ENCODE measurements around the gene SOX21. TPM values are rescaled to one million over a fixed set of nuclear protein-coding genes. Genes with fewer than 3 reads are reported as not detected.
A peak's percentile ranks its signal among the peaks of the same experiment; 100 is the strongest.

SOX21 gene
- total and polyA plus RNA-seq, 2 of the 8 experiments (the other 6 are each of a cell fraction or from before 2014, with no cell fraction given), result 3.9 TPM

DNA sequence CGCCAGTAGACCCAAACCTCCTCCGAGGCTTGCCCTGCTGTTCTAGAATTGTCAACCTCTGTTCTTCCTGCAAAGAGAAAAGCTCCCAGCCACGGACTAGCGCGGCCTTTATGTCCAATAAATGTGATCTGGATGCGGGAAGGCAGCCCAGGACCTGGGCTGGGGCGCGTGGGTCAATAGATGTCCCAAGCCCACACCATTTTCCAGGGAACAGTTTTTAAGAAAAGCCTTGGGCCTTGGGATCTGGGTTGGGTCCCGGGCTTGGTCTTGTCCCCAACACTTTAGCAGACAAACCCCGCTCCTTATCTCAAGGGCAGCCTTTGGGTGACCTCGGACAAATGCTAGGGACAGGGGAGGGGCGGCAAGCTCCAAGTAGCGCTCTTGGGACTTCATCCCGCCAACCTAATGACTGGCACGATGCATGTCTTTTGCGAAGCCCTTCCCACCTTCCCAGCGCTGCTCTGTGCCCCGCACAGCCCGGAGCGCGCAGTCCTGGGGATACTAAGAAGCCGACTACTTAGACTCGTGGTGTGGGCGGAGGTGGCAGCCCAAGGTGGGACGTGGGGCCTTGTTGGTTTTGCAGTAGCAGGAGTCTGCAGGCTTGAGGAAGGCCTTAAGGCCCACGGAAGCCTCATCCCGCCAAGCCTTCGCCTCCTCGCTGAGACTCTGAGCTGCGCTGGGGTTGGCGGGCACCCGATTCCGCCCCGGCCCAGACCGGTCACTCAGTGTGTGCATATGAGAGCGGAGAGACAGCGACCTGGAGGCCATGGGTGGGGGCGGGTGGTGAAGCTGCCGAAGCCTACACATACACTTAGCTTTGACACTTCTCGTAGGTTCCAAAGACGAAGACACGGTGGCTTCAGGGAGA, 10.8 kb downstream of the SOX21 start:
- Histone ChIP-seq H3K14ac (ENCODE audit: insufficient read length) (no peak overlapping the region), H3K4ac (replicated peaks; ENCODE audit: insufficient read length, low read depth, low read length) (no peak overlapping the region), H4K5ac (ENCODE audit: insufficient read length, low read depth, low read length) (no peak overlapping the region), H3K18ac (ENCODE audit: extremely low read depth, low read length) (peak overlapping the region; percentile 3; the same call in 1 of the 2 replicates), H3K79me2 (ENCODE audit: control insufficient read depth in 1 of 2, insufficient read depth in 2 of 2, low read length in 2 of 2) (no peaks in the 10 kb centered on the region), H3K27ac (ENCODE audit: low read depth, low read length) (no peak overlapping the region), H2BK20ac (ENCODE audit: low read length) (peak overlapping the region; percentile 66; the same call in 1 of the 2 replicates), H4K91ac (replicated peaks; ENCODE audit: insufficient read length, low read length) (no peak overlapping the region), H3K23ac (ENCODE audit: insufficient read length) (no peak overlapping the region), H2BK120ac (replicated peaks; ENCODE audit: low read depth, low read length) (peak overlapping the region; percentile 26), H2BK15ac (ENCODE audit: low read length) (peak overlapping the region; percentile 18; the same call in 1 of the 2 replicates), H3K4me2 (ENCODE audit: insufficient read depth in 1 of 2, low read depth in 2 of 2, low read length in 2 of 2) (peak overlapping the region; percentile 90 to 99), H3K36me3 (ENCODE audit: control insufficient read depth in 2 of 4, insufficient read depth in 4 of 4, low read length in 3 of 4) (no peaks in the 10 kb centered on the region), H4K20me1 (replicated peaks in 1 of 2; ENCODE audit: control insufficient read depth in 1 of 2, insufficient read depth in 2 of 2, low read length in 2 of 2) (no peaks in the 10 kb centered on the region), H2BK12ac (ENCODE audit: low read depth, low read length) (peak overlapping the region; percentile 82; the same call in 1 of the 2 replicates), H2BK5ac (ENCODE audit: low read depth, low read length) (peak overlapping the region; percentile 28; the same call in 1 of the 2 replicates), H4K8ac (ENCODE audit: extremely low read depth, insufficient read depth, low read length) (no peak overlapping the region), H3K9ac (replicated peaks in 1 of 4; ENCODE audit: extremely low read depth in 1 of 4, low read depth in 3 of 4, low read length in 3 of 4) (0 out of 7 replicates have a peak overlapping the region, but pooled peaks of 1 of the 4 experiments have one; percentile 15), H3K23me2 (ENCODE audit: low read depth, low read length) (peaks cover 14% of the 10 kb centered on the region), H2AFZ (ENCODE audit: low read length) (no peak overlapping the region), H3K9me3 (ENCODE audit: insufficient read depth in 2 of 2, low read depth in 1 of 2, low read length in 1 of 2) (no peaks in the 10 kb centered on the region), H3K56ac (replicated peaks; ENCODE audit: insufficient read length, low read depth, low read length) (no peak overlapping the region), H3K79me1 (ENCODE audit: low read depth, low read length) (no peaks in the 10 kb centered on the region), H3K4me3 (ENCODE audit: extremely low read depth in 1 of 4, insufficient read depth in 2 of 4, low read depth in 3 of 4, low read length in 4 of 4) (peak overlapping the region; percentile 11 to 59 (median 50); a peak in 7 of 8 replicates), H3K4me1 (replicated peaks in 1 of 4; ENCODE audit: control insufficient read depth in 3 of 4, insufficient read depth in 4 of 4, low read length in 3 of 4) (peaks cover 0 to 29% (median 15%) of the 10 kb centered on the region in 4 experiments; a peak in 6 of 7 replicates), H2AK5ac (ENCODE audit: low read depth, low read length) (no peak overlapping the region), H3K27me3 (replicated peaks in 1 of 4; ENCODE audit: control insufficient read depth in 3 of 4, extremely low read depth in 1 of 4, insufficient read depth in 3 of 4, low read length in 3 of 4) (peaks cover 46 to 66% (median 61%) of the 10 kb centered on the region in 4 experiments)
- no peak for FAIRE-seq
- POLR2A ChIA-PET (ENCODE audit: partially characterized antibody), result interaction anchor here (0.7 to 1.3 kb wide), 5 partner anchors 9 to 161 kb away, joined by 3 to 4 read pairs (median 3); partner anchors contain the start of gene SOX21
- WGBS, 2 experiments (ENCODE audit: extremely low coverage in 1 of 2, insufficient coverage in 1 of 2, insufficient read length in 1 of 2, insufficient replicate concordance in 2 of 2, low coverage in 1 of 2, low lambda C conversion rate in 2 of 2, missing lambda C conversion rate in 1 of 2), result 52% methylated on average over 41 of the region's 42 CpGs; no CpG with 5 or more reads in 1 of the 2 experiments
- CTCF ChIA-PET (ENCODE audit: partially characterized antibody), result interaction anchor here (0.9 to 1.6 kb wide), 6 partner anchors 11 to 700 kb away, joined by 3 to 5 read pairs (median 4); partner anchors contain the start of gene SOX21
- DNase-seq (ENCODE audit: low read depth in 1 of 2, low spot score in 2 of 2), result peak in 1 of 2 experiments; percentile 60
- TF ChIP-seq, protein P1, sequence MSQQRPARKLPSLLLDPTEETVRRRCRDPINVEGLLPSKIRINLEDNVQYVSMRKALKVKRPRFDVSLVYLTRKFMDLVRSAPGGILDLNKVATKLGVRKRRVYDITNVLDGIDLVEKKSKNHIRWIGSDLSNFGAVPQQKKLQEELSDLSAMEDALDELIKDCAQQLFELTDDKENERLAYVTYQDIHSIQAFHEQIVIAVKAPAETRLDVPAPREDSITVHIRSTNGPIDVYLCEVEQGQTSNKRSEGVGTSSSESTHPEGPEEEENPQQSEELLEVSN (IDR thresholded peaks at IDR 0.05), result peak; percentile 97
- no peak for TF ChIP-seq KDM1A (IDR thresholded peaks at IDR 0.05; ENCODE audit: borderline replicate concordance, low read length)
- TF ChIP-seq, protein P2, sequence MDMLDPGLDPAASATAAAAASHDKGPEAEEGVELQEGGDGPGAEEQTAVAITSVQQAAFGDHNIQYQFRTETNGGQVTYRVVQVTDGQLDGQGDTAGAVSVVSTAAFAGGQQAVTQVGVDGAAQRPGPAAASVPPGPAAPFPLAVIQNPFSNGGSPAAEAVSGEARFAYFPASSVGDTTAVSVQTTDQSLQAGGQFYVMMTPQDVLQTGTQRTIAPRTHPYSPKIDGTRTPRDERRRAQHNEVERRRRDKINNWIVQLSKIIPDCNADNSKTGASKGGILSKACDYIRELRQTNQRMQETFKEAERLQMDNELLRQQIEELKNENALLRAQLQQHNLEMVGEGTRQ (IDR thresholded peaks at IDR 0.05; ENCODE audit: low read length), result no peak
- TF ChIP-seq CHD1 (IDR thresholded peaks at IDR 0.05; ENCODE audit: low read depth, low read length), result no peak
- TF ChIP-seq, protein P3, sequence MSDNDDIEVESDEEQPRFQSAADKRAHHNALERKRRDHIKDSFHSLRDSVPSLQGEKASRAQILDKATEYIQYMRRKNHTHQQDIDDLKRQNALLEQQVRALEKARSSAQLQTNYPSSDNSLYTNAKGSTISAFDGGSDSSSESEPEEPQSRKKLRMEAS (IDR thresholded peaks at IDR 0.05), result peak; percentile 93
- TF ChIP-seq RNF2 (IDR thresholded peaks at IDR 0.05; ENCODE audit: borderline replicate concordance, low read depth, low read length, missing control alignments, poor library complexity, severe bottlenecking), result no peak
- TF ChIP-seq ZNF274 (IDR thresholded peaks at IDR 0.05; ENCODE audit: borderline replicate concordance, extremely low read depth, low read length), result no peak
- no peak for TF ChIP-seq YY1 (IDR thresholded peaks at IDR 0.05; ENCODE audit: low read depth, low read length)
